GM12878 (cell line): ENCODE data around the gene CETN1. TPM values are rescaled to one million over a fixed set of nuclear protein-coding genes. Genes with fewer than 3 reads are reported as not detected.

ENCODE experiments used
- ATAC-seq: fragments of 200-7000 bp; cut with Tn5 transposase; 3 replicates; pipeline ENCODE4 v1.9.1; 2020; ENCODE audit warnings: mild to moderate bottlenecking, moderate library complexity
- BruUV-seq: library from RNA; stranded (reverse); fragments of 400-500 nt; replicated peaks from 2 replicates; lab custom pipeline; 2021; lab: Mats Ljungman, UMichigan
- CTCF ChIA-PET: fragments of 300-600 bp; sonication (Branson Sonifier 250); formaldehyde crosslinking; extraction: SDS; loops from one replicate; lab custom pipeline; 2021; ENCODE audit warnings: inconsistent platforms; lab: Yijun Ruan, JAX
- POLR2A ChIA-PET: fragments of 350-600 bp; formaldehyde crosslinking; extraction: SDS; loops from one replicate; lab custom pipeline; 2021; ENCODE audit warnings: inconsistent platforms; lab: Charles Lee
- RAD21 ChIA-PET: fragments of 300-600 bp; sonication (Branson Sonifier 250); formaldehyde crosslinking; loops from one replicate; lab custom pipeline; 2023; ENCODE audit warnings: antibody characterized with exemption; ENCODE audit not compliant: unreplicated experiment; lab: Charles Lee
- SMC1A ChIA-PET: fragments of 300-600 bp; sonication (Branson Sonifier 250); formaldehyde crosslinking; loops from one replicate; lab custom pipeline; 2023; ENCODE audit not compliant: unreplicated experiment, uncharacterized antibody; lab: Charles Lee
- DNase-seq: peaks from one replicate; pipeline ENCODE4 v3.0.0-alpha.2; 2011; ENCODE audit warnings: low read depth, low spot score
- FAIRE-seq: peaks from 3 replicates; lab custom pipeline; 2011; peaks lifted over from hg19 to GRCh38; lab: Jason Lieb, UNC
- H2AFZ ChIP-seq: 2 replicates; pipeline ENCODE4 v1.6.0; 2011; ENCODE audit warnings: low read depth, low read length, control low read depth; ENCODE audit not compliant: control insufficient read depth
- H3K27ac ChIP-seq: 2 replicates; pipeline ENCODE4 v1.5.1; 2011; ENCODE audit warnings: control low read depth; ENCODE audit not compliant: control insufficient read depth, insufficient read depth
- H3K27me3 ChIP-seq, 2 experiments: replicated peaks in 1 of 2; 2 replicates each; pipeline versions ENCODE4 v1.6.0 to v1.6.1; 2011; ENCODE audit warnings: low read length in 1 of 2; ENCODE audit not compliant: control insufficient read depth in 2 of 2, insufficient read depth in 2 of 2
- H3K36me3 ChIP-seq, 2 experiments: 2 replicates each; pipeline ENCODE4 v1.5.1; 2011; ENCODE audit warnings: low read length in 1 of 2; ENCODE audit not compliant: control insufficient read depth in 2 of 2, insufficient read depth in 2 of 2
- H3K4me1 ChIP-seq: 2 replicates; pipeline ENCODE4 v1.6.1; 2011; ENCODE audit warnings: mild to moderate bottlenecking, low read length, moderate library complexity, mixed read lengths; ENCODE audit not compliant: control insufficient read depth, insufficient read depth
- H3K4me2 ChIP-seq: 2 replicates; pipeline ENCODE4 v1.6.0; 2011; ENCODE audit warnings: control low read depth; ENCODE audit not compliant: control insufficient read depth, insufficient read depth
- H3K4me3 ChIP-seq: fragments of 200-600 bp; sonication (generic); 2 replicates; pipeline ENCODE4 v1.5.1; 2016
- H3K79me2 ChIP-seq: 2 replicates; pipeline ENCODE4 v1.6.0; 2011; ENCODE audit warnings: low read length; ENCODE audit not compliant: control insufficient read depth, insufficient read depth
- H3K9ac ChIP-seq: 2 replicates; pipeline ENCODE4 v1.8.0; 2011; ENCODE audit warnings: low read length, control low read depth, mixed read lengths; ENCODE audit not compliant: control insufficient read depth, insufficient read depth
- H3K9me3 ChIP-seq: replicated peaks from 3 replicates; pipeline ENCODE4 v1.5.1; 2011; ENCODE audit warnings: mild to moderate bottlenecking, low read length; ENCODE audit not compliant: control insufficient read depth, insufficient read depth
- H4K20me1 ChIP-seq: 2 replicates; pipeline ENCODE4 v1.6.0; 2011; ENCODE audit not compliant: control insufficient read depth, insufficient read depth
- ATF7 ChIP-seq: fragments of 450-650 bp; IDR thresholded peaks from 2 replicates; pipeline ENCODE4 v1.6.1; 2016; ENCODE audit warnings: low read depth, mild to moderate bottlenecking
- CBFB ChIP-seq: IDR thresholded peaks from 2 replicates; pipeline ENCODE4 v1.6.1; 2016; ENCODE audit warnings: antibody characterized with exemption, low read depth
- DPF2 ChIP-seq: fragments of 450-650 bp; IDR thresholded peaks from 2 replicates; pipeline ENCODE4 v1.6.1; 2017; ENCODE audit warnings: mild to moderate bottlenecking
- EGR1 ChIP-seq, 2 experiments: IDR thresholded peaks; 1 replicate in 1 of 2; 2 replicates in 1 of 2; pipeline ENCODE4 v1.6.1; 2011 to 2012; ENCODE audit warnings: low read depth in 2 of 2, low read length in 2 of 2, borderline replicate concordance in 1 of 2, mild to moderate bottlenecking in 1 of 2, moderate library complexity in 1 of 2
- GATAD2B ChIP-seq: fragments of 450-650 bp; conservative IDR thresholded peaks from 2 replicates; pipeline ENCODE4 v1.6.1; 2017; ENCODE audit warnings: low read depth, mild to moderate bottlenecking, moderate library complexity
- IKZF2 ChIP-seq, 2 experiments: fragments of 450-650 bp; IDR thresholded peaks; 2 replicates each; pipeline ENCODE4 v1.6.1; 2017; ENCODE audit warnings: mild to moderate bottlenecking in 2 of 2, moderate library complexity in 2 of 2
- IRF4 ChIP-seq: IDR thresholded peaks from 2 replicates; pipeline ENCODE4 v1.6.1; 2011; ENCODE audit warnings: low read depth, low read length
- JUND ChIP-seq: IDR thresholded peaks from 2 replicates; pipeline ENCODE4 v1.6.1; 2012; ENCODE audit warnings: low read depth, mild to moderate bottlenecking, low read length, improper control_type of control experiment, moderate library complexity
- RELB ChIP-seq: fragments of 450-650 bp; IDR thresholded peaks from 2 replicates; pipeline ENCODE4 v1.6.1; 2017; ENCODE audit warnings: low read depth, mild to moderate bottlenecking, moderate library complexity
- SUZ12 ChIP-seq: fragments of 200-600 bp; sonication (generic); IDR thresholded peaks from one replicate; pipeline ENCODE4 v1.6.1; 2018; ENCODE audit warnings: antibody characterized with exemption, mild to moderate bottlenecking; ENCODE audit not compliant: unreplicated experiment
- ZBTB11 ChIP-seq: fragments of 450-650 bp; formaldehyde crosslinking; IDR thresholded peaks from 2 replicates; pipeline ENCODE4 v1.5.0; 2022; ENCODE audit warnings: mild to moderate bottlenecking, missing genetic modification characterization
- ZNF274 ChIP-seq: IDR thresholded peaks from one replicate; pipeline ENCODE4 v1.8.0; 2011; ENCODE audit not compliant: insufficient read length, insufficient read depth
- WGBS: methylation state at CpG from one replicate; pipeline ENCODE4 v1.1.6; 2016; ENCODE audit warnings: low lambda C conversion rate; ENCODE audit not compliant: insufficient replicate concordance, insufficient coverage; ENCODE audit errors: missing lambda C conversion rate; 5-methylcytosine and 5-hydroxymethylcytosine counted together
- in situ Hi-C: fragments of 300-500 bp; cut with MboI; formaldehyde crosslinking; loops from 9 replicates; pipeline ENCODE4 v1.14.3; 2018; ENCODE audit warnings: mixed read lengths
- intact Hi-C: fragments of 100-400 bp; cut with micrococcal nuclease; formaldehyde crosslinking; loops from one replicate; pipeline ENCODE4 v1.14.2; 2022; ENCODE audit not compliant: unreplicated experiment
- polyA plus RNA-seq, 11 experiments: library from polyadenylated mRNA; depleted of rRNA in 4 of 11; unstranded in 6 of 11; stranded (reverse) in 5 of 11; fragments of >200 nt; fragmentation: Nextera tagmentation in 4 of 11; fragmentation: Illumina TruSeq in 1 of 11; extraction: Ambion mirVana in 4 of 11; extraction: Trizol in 1 of 11; gene quantifications; 1 replicate in 1 of 11; 2 replicates in 10 of 11; pipeline versions ENCODE4 v1.2.1 to v1.2.3, GENCODE V29; 2011 to 2016; ENCODE audit warnings: inconsistent platforms in 2 of 11, missing spikeins in 2 of 11, low read depth in 1 of 11
- total RNA-seq, 4 experiments: library from RNA; depleted of rRNA in 3 of 4; stranded (reverse); fragments of >200 nt in 3 of 4; fragmentation: Illumina TruSeq in 1 of 4; extraction: Trizol in 1 of 4; gene quantifications; 2 replicates each; pipeline versions ENCODE4 v1.2.1 to v1.2.3, GENCODE V29; 2013 to 2021
- TF ChIP-seq, protein P1 (sequence below): fragments of 450-650 bp; IDR thresholded peaks from 2 replicates; pipeline ENCODE4 v1.6.1; 2017; ENCODE audit warnings: mild to moderate bottlenecking, low read depth, inconsistent platforms; ENCODE audit not compliant: poor library complexity, severe bottlenecking
- TF ChIP-seq, protein P2 (sequence below): IDR thresholded peaks from 2 replicates; pipeline ENCODE4 v1.6.1; 2011; ENCODE audit warnings: borderline replicate concordance, low read depth, mild to moderate bottlenecking, moderate library complexity, low read length; ENCODE audit not compliant: insufficient read depth, poor library complexity, severe bottlenecking

CETN1 gene
- total and polyA plus RNA-seq, 10 of the 15 experiments (the other 5 are each of a cell fraction or from before 2014, with no cell fraction given): not detected

DNA sequence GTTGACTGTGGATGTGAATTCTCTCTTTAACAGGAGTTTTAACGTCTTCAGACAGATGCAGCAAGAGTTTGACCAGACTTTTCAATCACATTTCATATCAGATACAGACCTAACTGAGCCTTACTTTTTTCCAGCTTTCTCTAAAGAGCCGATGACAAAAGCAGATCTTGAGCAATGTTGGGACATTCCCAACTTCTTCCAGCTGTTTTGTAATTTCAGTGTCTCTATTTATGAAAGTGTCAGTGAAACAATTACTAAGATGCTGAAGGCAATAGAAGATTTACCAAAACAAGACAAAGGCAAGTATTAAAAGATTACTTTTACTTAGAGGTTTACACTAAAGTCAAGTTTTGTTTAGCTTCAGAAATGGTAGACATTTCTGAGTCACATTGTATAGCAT, 47.1 kb downstream of the CETN1 start:
- ChIA-PET RAD21 (interaction anchor here (0.6 to 10.9 kb wide), 3 partner anchors 101 to 205 kb away, joined by 3 to 168 read pairs (median 3); no protein-coding TSS in a partner anchor), POLR2A (no interaction called here), CTCF (interaction anchor here (0.8 to 10.5 kb wide), 9 partner anchors 11 to 214 kb away, joined by 3 to 251 read pairs (median 3); no protein-coding TSS in a partner anchor), SMC1A (interaction anchor here (1.0 to 12.3 kb wide), 4 partner anchors 31 to 213 kb away, joined by 3 to 188 read pairs (median 16); no protein-coding TSS in a partner anchor)
- Histone ChIP-seq H3K4me3 (no peak overlapping the region), H3K9ac (no peak overlapping the region), H3K4me1 (no peaks in the 10 kb centered on the region), H4K20me1 (no peaks in the 10 kb centered on the region), H2AFZ (no peak overlapping the region), H3K79me2 (no peaks in the 10 kb centered on the region), H3K4me2 (no peak overlapping the region), H3K36me3 (no peaks in the 10 kb centered on the region), H3K27ac (no peak overlapping the region), H3K27me3 (no peaks in the 10 kb centered on the region; a peak in 1 of 4 replicates), H3K9me3 (no peaks in the 10 kb centered on the region)
- BruUV-seq: no TSS peak
- DNase-seq (no peak), ATAC-seq (no peak), FAIRE-seq (no peak)
- in situ Hi-C loops: no loop called here
- WGBS: 35% methylated on average over 2 of the region's 2 CpGs
- intact Hi-C loops: loop anchor here (10.0 kb wide), 1 partner anchor 88 kb away; the partner anchor contains the start of gene ENOSF1
- TF ChIP-seq JUND: no peak
- no peak for TF ChIP-seq IRF4
- TF ChIP-seq, protein P1, sequence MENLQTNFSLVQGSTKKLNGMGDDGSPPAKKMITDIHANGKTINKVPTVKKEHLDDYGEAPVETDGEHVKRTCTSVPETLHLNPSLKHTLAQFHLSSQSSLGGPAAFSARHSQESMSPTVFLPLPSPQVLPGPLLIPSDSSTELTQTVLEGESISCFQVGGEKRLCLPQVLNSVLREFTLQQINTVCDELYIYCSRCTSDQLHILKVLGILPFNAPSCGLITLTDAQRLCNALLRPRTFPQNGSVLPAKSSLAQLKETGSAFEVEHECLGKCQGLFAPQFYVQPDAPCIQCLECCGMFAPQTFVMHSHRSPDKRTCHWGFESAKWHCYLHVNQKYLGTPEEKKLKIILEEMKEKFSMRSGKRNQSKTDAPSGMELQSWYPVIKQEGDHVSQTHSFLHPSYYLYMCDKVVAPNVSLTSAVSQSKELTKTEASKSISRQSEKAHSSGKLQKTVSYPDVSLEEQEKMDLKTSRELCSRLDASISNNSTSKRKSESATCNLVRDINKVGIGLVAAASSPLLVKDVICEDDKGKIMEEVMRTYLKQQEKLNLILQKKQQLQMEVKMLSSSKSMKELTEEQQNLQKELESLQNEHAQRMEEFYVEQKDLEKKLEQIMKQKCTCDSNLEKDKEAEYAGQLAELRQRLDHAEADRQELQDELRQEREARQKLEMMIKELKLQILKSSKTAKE: no peak
- no peak for TF ChIP-seq ZBTB11 (CRISPR knock-in tag)
- TF ChIP-seq DPF2: no peak
- no peak for TF ChIP-seq RELB
- TF ChIP-seq IKZF2 (IDR thresholded peaks at IDR 0.05): no peak
- no peak for TF ChIP-seq SUZ12
- TF ChIP-seq, protein P2, sequence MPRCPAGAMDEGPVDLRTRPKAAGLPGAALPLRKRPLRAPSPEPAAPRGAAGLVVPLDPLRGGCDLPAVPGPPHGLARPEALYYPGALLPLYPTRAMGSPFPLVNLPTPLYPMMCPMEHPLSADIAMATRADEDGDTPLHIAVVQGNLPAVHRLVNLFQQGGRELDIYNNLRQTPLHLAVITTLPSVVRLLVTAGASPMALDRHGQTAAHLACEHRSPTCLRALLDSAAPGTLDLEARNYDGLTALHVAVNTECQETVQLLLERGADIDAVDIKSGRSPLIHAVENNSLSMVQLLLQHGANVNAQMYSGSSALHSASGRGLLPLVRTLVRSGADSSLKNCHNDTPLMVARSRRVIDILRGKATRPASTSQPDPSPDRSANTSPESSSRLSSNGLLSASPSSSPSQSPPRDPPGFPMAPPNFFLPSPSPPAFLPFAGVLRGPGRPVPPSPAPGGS: no peak
- TF ChIP-seq CBFB: no peak
- TF ChIP-seq GATAD2B: no peak
- no peak for TF ChIP-seq ZNF274
- TF ChIP-seq EGR1 (IDR thresholded peaks at IDR 0.05; ENCODE audit: borderline replicate concordance in 1 of 2, low read depth in 2 of 2, low read length in 2 of 2): no peak
- TF ChIP-seq ATF7: no peak
